PFSK-1 (cell line): ENCODE measurements around the gene DLX4.

Experiments
- POLR2AphosphoS5 ChIP-seq: IDR thresholded peaks from 2 replicates; pipeline ENCODE4 v1.6.1; 2012; ENCODE audit warnings: low read depth, mild to moderate bottlenecking, control low read depth, low read length, moderate library complexity
- REST ChIP-seq, 2 experiments: IDR thresholded peaks; 2 replicates each; pipeline versions ENCODE4 v1.6.1 to v1.8.0; 2011 to 2012; ENCODE audit warnings: low read depth in 2 of 2, low read length in 2 of 2, control low read depth in 1 of 2, inconsistent platforms in 1 of 2, mild to moderate bottlenecking in 1 of 2, moderate library complexity in 1 of 2; ENCODE audit not compliant: insufficient read depth in 1 of 2
- SIN3A ChIP-seq: IDR thresholded peaks from 2 replicates; pipeline ENCODE4 v1.6.1; 2012; ENCODE audit warnings: mild to moderate bottlenecking, low read length, moderate library complexity, borderline replicate concordance; ENCODE audit not compliant: insufficient read depth
- TAF1 ChIP-seq: IDR thresholded peaks from 2 replicates; pipeline ENCODE4 v1.6.1; 2012; ENCODE audit warnings: low read length, control low read depth, borderline replicate concordance; ENCODE audit not compliant: insufficient read depth

- TF ChIP-seq REST (IDR thresholded peaks at IDR 0.05; ENCODE audit: insufficient read depth in 1 of 2, low read depth in 2 of 2, low read length in 2 of 2) (no peak), POLR2AphosphoS5 (no peak), TAF1 (no peak), SIN3A (no peak)
Observed at GRCh38 chr17:50014471-50015088, 45.6 kb downstream of the DLX4 start.
